Left ventricle myocardium superior (tissue), 1 donor: Measurements from ENCODE around the gene GREM2. TPM values are rescaled to one million over a fixed set of nuclear protein-coding genes. Genes with fewer than 3 reads are reported as not detected.

Experiments used
- ATAC-seq: fragments of 200-7000 bp; cut with Tn5 transposase; one replicate; pipeline ENCODE4 v1.9.1; 2020; ENCODE audit warnings: mild to moderate bottlenecking, moderate library complexity
- DNase-seq: peaks from one replicate; pipeline ENCODE4 v3.0.0-alpha.2; 2020
- intact Hi-C: fragments of 100-400 bp; cut with micrococcal nuclease; formaldehyde crosslinking; loops from one replicate; pipeline ENCODE4 v1.11.0; 2022
- long read RNA-seq: library from polyadenylated mRNA; unstranded; transcript quantifications from one replicate; pipeline ENCODE4 v2.0.0, GENCODE V29; 2021
- total RNA-seq: library from RNA; stranded (reverse); fragmentation: NEBNext Ultra II Directional; extraction: Animal tissue kit (Norgen Biotek cat#: 25700); gene quantifications from one replicate; pipeline ENCODE4 v1.2.1, GENCODE V29; 2021
- donor health status: DM: no; HTN: yes; CAD: no; lungs with severe emphysema.

GREM2 gene
- not detected for total RNA-seq
- long read RNA-seq = 0 reads

GRCh38 chr1:240611619-240612480 is at the start of gene GREM2:
Gene GREM2, minus strand, starts transcription at chr1:240612155. Its CDS starts 118,680 bp downstream, at chr1:240493475.
- ATAC-seq (peak; percentile 41), DNase-seq (no peak)
- intact Hi-C loops = no loop called here

GRCh38 chr1:240658312-240658960 is 46.5 kb upstream of the GREM2 start:
- intact Hi-C loops = no loop called here
- no peak for ATAC-seq
- no peak for DNase-seq

- no peak for DNase-seq
- ATAC-seq = no peak
- intact Hi-C loops = no loop called here
Measured at GRCh38 chr1:240656531-240656930, 44.6 kb upstream of the GREM2 start.

- intact Hi-C loops = no loop called here
- DNase-seq (no peak), ATAC-seq (no peak)
Measured at GRCh38 chr1:240652961-240653409, 41.0 kb upstream of the GREM2 start.

GRCh38 chr1:240652549-240652948 is 40.6 kb upstream of the GREM2 start:
- no peak for DNase-seq
- ATAC-seq = no peak
- intact Hi-C loops = no loop called here

GRCh38 chr1:240650877-240651276 is 38.9 kb upstream of the GREM2 start:
- ATAC-seq = no peak
- no peak for DNase-seq
- intact Hi-C loops = no loop called here

- intact Hi-C loops = no loop called here
- ATAC-seq (no peak), DNase-seq (no peak)
Measured at GRCh38 chr1:240649733-240650721, 38.1 kb upstream of the GREM2 start.

GRCh38 chr1:240646571-240647240 is 34.8 kb upstream of the GREM2 start:
- DNase-seq = no peak
- intact Hi-C loops = no loop called here
- ATAC-seq = no peak

GRCh38 chr1:240644732-240645131 is 32.8 kb upstream of the GREM2 start:
- DNase-seq = no peak
- intact Hi-C loops = no loop called here
- ATAC-seq = no peak

GRCh38 chr1:240635466-240636256 is 23.7 kb upstream of the GREM2 start:
- intact Hi-C loops = no loop called here
- ATAC-seq = no peak
- DNase-seq = no peak

- intact Hi-C loops = no loop called here
- ATAC-seq (no peak), DNase-seq (no peak)
Measured at GRCh38 chr1:240630409-240630808, 18.5 kb upstream of the GREM2 start.

GRCh38 chr1:240621249-240621648 is 9.3 kb upstream of the GREM2 start:
- no peak for ATAC-seq
- no peak for DNase-seq
- intact Hi-C loops = no loop called here

GRCh38 chr1:240619906-240620621 is 8.1 kb upstream of the GREM2 start:
- DNase-seq (no peak), ATAC-seq (no peak)
- intact Hi-C loops = no loop called here

GRCh38 chr1:240619357-240619756 is 7.4 kb upstream of the GREM2 start:
- intact Hi-C loops = no loop called here
- no peak for DNase-seq
- no peak for ATAC-seq

- no peak for DNase-seq
- intact Hi-C loops = no loop called here
- no peak for ATAC-seq
Measured at GRCh38 chr1:240618946-240619345, 7.0 kb upstream of the GREM2 start.

GRCh38 chr1:240616018-240616417 is 4.1 kb upstream of the GREM2 start:
- no peak for ATAC-seq
- DNase-seq = no peak
- intact Hi-C loops = no loop called here

GRCh38 chr1:240613356-240614142 is 1.6 kb upstream of the GREM2 start:
- DNase-seq (no peak), ATAC-seq (no peak)
- intact Hi-C loops = no loop called here
